ENCODE measurements around the gene TCF7L2. TPM values are rescaled to one million over a fixed set of nuclear protein-coding genes. Genes with fewer than 3 reads are reported as not detected.
A peak's percentile ranks its signal among the peaks of the same experiment; 100 is the strongest.

Gene TCF7L2
- polyA plus RNA-seq, 3 donors: 2.1 to 23.5 (median 6.1) TPM

DNA sequence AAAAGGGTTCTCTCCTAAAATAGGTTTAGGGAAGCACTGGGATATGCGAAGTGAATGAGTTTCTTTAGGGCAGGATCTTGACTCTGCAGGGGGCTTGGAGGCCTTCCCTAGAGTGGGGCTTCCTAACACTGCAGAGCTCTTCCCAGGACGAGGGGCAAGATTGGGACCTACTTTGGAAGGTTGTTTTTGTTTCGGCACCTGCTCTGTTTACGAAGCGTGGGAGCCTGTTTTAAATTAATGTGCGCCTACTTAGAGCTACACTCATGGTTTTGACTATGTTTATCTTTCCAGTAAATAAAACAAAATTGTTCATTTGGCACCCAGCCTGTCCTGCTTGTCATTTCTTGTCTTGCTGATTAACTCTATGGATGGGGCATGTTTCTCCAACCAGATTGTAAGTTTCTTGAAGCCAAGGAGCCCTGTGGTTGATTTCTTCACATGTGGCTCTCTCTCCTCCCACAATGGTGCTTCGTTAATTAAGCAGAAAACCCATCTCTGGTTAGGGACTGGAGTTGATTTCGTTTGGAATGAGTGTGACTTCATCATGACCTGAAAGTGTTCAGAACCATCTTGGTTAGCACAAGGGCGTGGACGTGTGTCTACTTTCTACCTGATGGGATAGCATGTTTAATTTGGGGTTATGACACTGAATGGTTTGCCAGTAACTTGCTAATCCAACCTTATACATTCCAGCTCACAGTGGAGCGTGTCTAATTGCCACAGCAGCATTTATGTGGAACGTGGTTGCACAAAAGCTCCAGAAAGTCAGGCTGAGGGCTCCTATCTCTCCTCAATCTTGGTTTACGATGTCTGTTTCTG, 98.1 kb downstream of the TCF7L2 start:
- intact Hi-C loops (cut with micrococcal nuclease): no loop called here
- H3K4me3 ChIP-seq (replicated peaks in 1 of 3; ENCODE audit: low read depth in 2 of 3, low read length in 3 of 3): no peak overlapping the region
- H3K36me3 Mint-ChIP-seq: peaks cover 21 to 30% of the 10 kb centered on the region in 2 donors
- no peak overlapping the region for H2AFZ ChIP-seq (ENCODE audit: insufficient read depth, low read depth, low read length, poor library complexity, severe bottlenecking)
- no peak overlapping the region for H3K27ac ChIP-seq (ENCODE audit: low read depth in 1 of 2, low read length in 2 of 2)
- peaks cover 0 to 2% (median 0%) of the 10 kb centered on the region in 7 donors for H3K9me3 Mint-ChIP-seq
- no peaks in the 10 kb centered on the region for H3K79me2 ChIP-seq (ENCODE audit: insufficient read depth, low read length)
- peaks cover 2 to 14% of the 10 kb centered on the region in 2 donors for H3K4me1 ChIP-seq (ENCODE audit: control insufficient read depth in 1 of 2, insufficient read depth in 2 of 2, low read length in 2 of 2)
- H3K4me3 Mint-ChIP-seq: no peak overlapping the region
- H3K27ac Mint-ChIP-seq: no peak overlapping the region
- no peaks in the 10 kb centered on the region for H3K9me3 ChIP-seq (replicated peaks in 1 of 2; ENCODE audit: control insufficient read depth in 1 of 2, insufficient read depth in 1 of 2, low read length in 2 of 2)
- TF ChIP-seq, protein P1, sequence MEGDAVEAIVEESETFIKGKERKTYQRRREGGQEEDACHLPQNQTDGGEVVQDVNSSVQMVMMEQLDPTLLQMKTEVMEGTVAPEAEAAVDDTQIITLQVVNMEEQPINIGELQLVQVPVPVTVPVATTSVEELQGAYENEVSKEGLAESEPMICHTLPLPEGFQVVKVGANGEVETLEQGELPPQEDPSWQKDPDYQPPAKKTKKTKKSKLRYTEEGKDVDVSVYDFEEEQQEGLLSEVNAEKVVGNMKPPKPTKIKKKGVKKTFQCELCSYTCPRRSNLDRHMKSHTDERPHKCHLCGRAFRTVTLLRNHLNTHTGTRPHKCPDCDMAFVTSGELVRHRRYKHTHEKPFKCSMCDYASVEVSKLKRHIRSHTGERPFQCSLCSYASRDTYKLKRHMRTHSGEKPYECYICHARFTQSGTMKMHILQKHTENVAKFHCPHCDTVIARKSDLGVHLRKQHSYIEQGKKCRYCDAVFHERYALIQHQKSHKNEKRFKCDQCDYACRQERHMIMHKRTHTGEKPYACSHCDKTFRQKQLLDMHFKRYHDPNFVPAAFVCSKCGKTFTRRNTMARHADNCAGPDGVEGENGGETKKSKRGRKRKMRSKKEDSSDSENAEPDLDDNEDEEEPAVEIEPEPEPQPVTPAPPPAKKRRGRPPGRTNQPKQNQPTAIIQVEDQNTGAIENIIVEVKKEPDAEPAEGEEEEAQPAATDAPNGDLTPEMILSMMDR (IDR thresholded peaks at IDR 0.05): no peak
- H3K4me1 Mint-ChIP-seq: peaks cover 27% of the 10 kb centered on the region
- no peak overlapping the region for H3K4me2 ChIP-seq (replicated peaks; ENCODE audit: extremely low read depth, low read length, poor library complexity, severe bottlenecking)
- H3K27me3 ChIP-seq (ENCODE audit: control insufficient read depth in 2 of 2, insufficient read depth in 2 of 2, low read length in 2 of 2): no peaks in the 10 kb centered on the region
- H3K27me3 Mint-ChIP-seq (ENCODE audit: low read depth in 3 of 3): peaks cover 0 to 5% (median 3%) of the 10 kb centered on the region in 3 donors
- H4K20me1 ChIP-seq (ENCODE audit: insufficient read depth, low read length): peaks cover 100% of the 10 kb centered on the region
- no peak overlapping the region for H3K9ac ChIP-seq (ENCODE audit: insufficient read depth, low read length, poor library complexity, severe bottlenecking)
- no peaks in the 10 kb centered on the region for H3K36me3 ChIP-seq (replicated peaks in 1 of 2; ENCODE audit: control insufficient read depth in 1 of 2, insufficient read depth in 2 of 2, low read length in 2 of 2)
- WGBS (ENCODE audit: insufficient coverage): 93% methylated on average over 6 of the region's 13 CpGs
- no peak for DNase-seq

DNA sequence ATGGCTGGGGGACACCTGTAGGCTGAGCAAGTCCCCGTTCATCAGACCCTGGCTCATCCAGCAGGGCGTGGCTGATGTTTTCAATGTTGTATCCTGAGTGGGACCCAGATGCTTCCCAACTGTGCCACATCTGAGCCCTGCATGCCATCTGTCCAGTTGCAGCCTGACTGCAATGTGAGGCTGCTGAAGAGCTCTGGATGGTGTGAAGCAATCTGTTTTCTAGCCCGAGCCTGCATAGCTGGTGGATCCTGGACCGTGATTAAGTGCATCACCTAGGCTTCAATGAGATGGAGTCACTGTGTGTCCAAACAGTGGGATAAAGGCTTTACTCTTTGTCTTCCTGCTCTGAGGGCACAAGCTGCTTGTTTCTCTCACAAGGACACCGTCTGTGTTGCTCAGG, 99.8 kb downstream of the TCF7L2 start:
- Histone ChIP-seq H3K27ac (ENCODE audit: low read depth in 1 of 2, low read length in 2 of 2) (no peak overlapping the region), H3K79me2 (ENCODE audit: insufficient read depth, low read length) (no peaks in the 10 kb centered on the region), H3K9me3 (replicated peaks in 1 of 2; ENCODE audit: control insufficient read depth in 1 of 2, insufficient read depth in 1 of 2, low read length in 2 of 2) (no peaks in the 10 kb centered on the region), H3K36me3 (replicated peaks in 1 of 2; ENCODE audit: control insufficient read depth in 1 of 2, insufficient read depth in 2 of 2, low read length in 2 of 2) (no peaks in the 10 kb centered on the region), H3K27me3 (ENCODE audit: control insufficient read depth in 2 of 2, insufficient read depth in 2 of 2, low read length in 2 of 2) (no peaks in the 10 kb centered on the region), H4K20me1 (ENCODE audit: insufficient read depth, low read length) (peaks cover 99% of the 10 kb centered on the region), H2AFZ (ENCODE audit: insufficient read depth, low read depth, low read length, poor library complexity, severe bottlenecking) (no peak overlapping the region), H3K4me2 (replicated peaks; ENCODE audit: extremely low read depth, low read length, poor library complexity, severe bottlenecking) (no peak overlapping the region), H3K4me1 (ENCODE audit: control insufficient read depth in 1 of 2, insufficient read depth in 2 of 2, low read length in 2 of 2) (no peaks in the 10 kb centered on the region), H3K9ac (ENCODE audit: insufficient read depth, low read length, poor library complexity, severe bottlenecking) (no peak overlapping the region), H3K4me3 (replicated peaks in 1 of 3; ENCODE audit: low read depth in 2 of 3, low read length in 3 of 3) (no peak overlapping the region)
- intact Hi-C loops (cut with micrococcal nuclease): no loop called here
- Mint-ChIP-seq H3K4me3 (no peak overlapping the region), H3K36me3 (peaks cover 12 to 26% of the 10 kb centered on the region in 2 donors), H3K27ac (peak overlapping the region in 1 of 7 donors; percentile 17), H3K9me3 (no peaks in the 10 kb centered on the region), H3K4me1 (peaks cover 12% of the 10 kb centered on the region), H3K27me3 (ENCODE audit: low read depth in 3 of 3) (peaks cover 0 to 5% (median 0%) of the 10 kb centered on the region in 3 donors)
- DNase-seq: no peak
- TF ChIP-seq, protein P1 (IDR thresholded peaks at IDR 0.05): no peak
- 98% methylated on average over 5 of the region's 5 CpGs for WGBS (ENCODE audit: insufficient coverage)
